ENCODE measurements around the gene NIFK.

NIFK gene

DNA sequence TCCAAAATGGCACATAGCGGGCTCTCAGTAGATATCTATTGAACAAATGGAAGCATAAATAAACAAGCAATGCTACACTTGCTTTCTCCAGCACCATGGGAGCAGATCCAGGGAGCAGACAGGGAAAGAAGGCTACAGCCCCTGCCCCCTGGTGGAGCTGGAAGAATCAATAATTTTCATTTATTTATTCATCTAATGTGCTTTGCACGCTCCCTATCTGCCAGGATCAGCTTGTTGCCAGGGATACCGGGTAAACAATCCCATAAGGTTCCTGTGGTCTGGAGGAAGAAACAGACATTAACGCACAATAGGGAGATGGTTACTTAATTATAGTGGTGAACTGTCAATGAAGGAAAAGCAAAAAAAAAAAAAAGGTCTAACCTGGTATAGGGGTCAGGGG lies 47.3 kb downstream of the NIFK start:
- H3K9ac ChIP-seq (ENCODE audit: low read depth, low read length) = no peak overlapping the region
- H3K9me3 ChIP-seq (ENCODE audit: insufficient read depth, low read length, severe bottlenecking) = no peaks in the 10 kb centered on the region
- H3K79me2 ChIP-seq (ENCODE audit: insufficient read depth, low read length) = no peaks in the 10 kb centered on the region
- no peaks in the 10 kb centered on the region for H3K36me3 ChIP-seq (ENCODE audit: insufficient read depth, low read length)
- DNase-seq (no peak), ATAC-seq (ENCODE audit: insufficient read depth, low read depth) (0 out of 3 replicates have a peak, but pooled peaks have one; percentile 5)
- no peak overlapping the region for H2AFZ ChIP-seq (ENCODE audit: low read depth, low read length)
- no peak overlapping the region for H3K27ac ChIP-seq (ENCODE audit: low read length)
- TF ChIP-seq, protein P1, sequence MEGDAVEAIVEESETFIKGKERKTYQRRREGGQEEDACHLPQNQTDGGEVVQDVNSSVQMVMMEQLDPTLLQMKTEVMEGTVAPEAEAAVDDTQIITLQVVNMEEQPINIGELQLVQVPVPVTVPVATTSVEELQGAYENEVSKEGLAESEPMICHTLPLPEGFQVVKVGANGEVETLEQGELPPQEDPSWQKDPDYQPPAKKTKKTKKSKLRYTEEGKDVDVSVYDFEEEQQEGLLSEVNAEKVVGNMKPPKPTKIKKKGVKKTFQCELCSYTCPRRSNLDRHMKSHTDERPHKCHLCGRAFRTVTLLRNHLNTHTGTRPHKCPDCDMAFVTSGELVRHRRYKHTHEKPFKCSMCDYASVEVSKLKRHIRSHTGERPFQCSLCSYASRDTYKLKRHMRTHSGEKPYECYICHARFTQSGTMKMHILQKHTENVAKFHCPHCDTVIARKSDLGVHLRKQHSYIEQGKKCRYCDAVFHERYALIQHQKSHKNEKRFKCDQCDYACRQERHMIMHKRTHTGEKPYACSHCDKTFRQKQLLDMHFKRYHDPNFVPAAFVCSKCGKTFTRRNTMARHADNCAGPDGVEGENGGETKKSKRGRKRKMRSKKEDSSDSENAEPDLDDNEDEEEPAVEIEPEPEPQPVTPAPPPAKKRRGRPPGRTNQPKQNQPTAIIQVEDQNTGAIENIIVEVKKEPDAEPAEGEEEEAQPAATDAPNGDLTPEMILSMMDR (IDR thresholded peaks at IDR 0.05; ENCODE audit: borderline replicate concordance, extremely low read depth, low read length, poor library complexity, severe bottlenecking) = peak; percentile 21
- TF ChIP-seq EZH2 (IDR thresholded peaks at IDR 0.05; ENCODE audit: borderline replicate concordance, low read depth, low read length, severe bottlenecking) = no peak
- no peaks in the 10 kb centered on the region for H4K20me1 ChIP-seq (ENCODE audit: insufficient read depth, low read length)
- H3K27me3 ChIP-seq (ENCODE audit: insufficient read depth, low read length, poor library complexity) = no peaks in the 10 kb centered on the region
- no peaks in the 10 kb centered on the region for H3K4me1 ChIP-seq (ENCODE audit: insufficient read depth, low read length)
- H3K4me3 ChIP-seq (ENCODE audit: low read depth in 1 of 2, low read length in 2 of 2) = no peak overlapping the region
- no peak overlapping the region for H3K4me2 ChIP-seq (ENCODE audit: insufficient read depth, low read length)

DNA sequence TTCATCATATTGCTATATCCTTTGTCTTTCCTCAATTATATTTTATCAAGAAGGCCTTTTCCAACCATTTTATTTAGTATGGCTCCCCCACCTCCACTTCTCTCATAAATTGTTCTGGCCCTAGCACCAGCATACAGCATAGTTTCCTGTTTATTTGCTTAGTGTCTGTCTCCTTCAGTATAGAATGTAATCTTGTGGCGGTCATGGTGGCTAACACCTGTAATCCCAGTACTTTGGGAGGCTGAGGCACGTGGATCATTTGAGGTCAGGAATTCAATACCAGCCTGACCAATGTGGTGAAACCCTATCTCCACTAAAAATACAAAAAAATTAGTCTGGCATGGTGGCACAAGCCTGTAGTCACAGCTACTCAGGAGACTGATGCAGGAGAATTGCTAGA lies 47.9 kb downstream of the NIFK start:
- Histone ChIP-seq H3K4me2 (ENCODE audit: insufficient read depth, low read length) (no peak overlapping the region), H2AFZ (ENCODE audit: low read depth, low read length) (no peak overlapping the region), H3K79me2 (ENCODE audit: insufficient read depth, low read length) (no peaks in the 10 kb centered on the region), H3K9me3 (ENCODE audit: insufficient read depth, low read length, severe bottlenecking) (peaks cover 2% of the 10 kb centered on the region), H3K36me3 (ENCODE audit: insufficient read depth, low read length) (no peaks in the 10 kb centered on the region), H3K9ac (ENCODE audit: low read depth, low read length) (no peak overlapping the region), H3K27ac (ENCODE audit: low read length) (no peak overlapping the region), H4K20me1 (ENCODE audit: insufficient read depth, low read length) (no peaks in the 10 kb centered on the region), H3K4me3 (ENCODE audit: low read depth in 1 of 2, low read length in 2 of 2) (no peak overlapping the region), H3K27me3 (ENCODE audit: insufficient read depth, low read length, poor library complexity) (no peaks in the 10 kb centered on the region), H3K4me1 (ENCODE audit: insufficient read depth, low read length) (no peaks in the 10 kb centered on the region)
- ATAC-seq (ENCODE audit: insufficient read depth, low read depth) (no peak), DNase-seq (no peak)
- TF ChIP-seq, protein P1 (IDR thresholded peaks at IDR 0.05; ENCODE audit: borderline replicate concordance, extremely low read depth, low read length, poor library complexity, severe bottlenecking) = no peak
- no peak for TF ChIP-seq EZH2 (IDR thresholded peaks at IDR 0.05; ENCODE audit: borderline replicate concordance, low read depth, low read length, severe bottlenecking)

DNA sequence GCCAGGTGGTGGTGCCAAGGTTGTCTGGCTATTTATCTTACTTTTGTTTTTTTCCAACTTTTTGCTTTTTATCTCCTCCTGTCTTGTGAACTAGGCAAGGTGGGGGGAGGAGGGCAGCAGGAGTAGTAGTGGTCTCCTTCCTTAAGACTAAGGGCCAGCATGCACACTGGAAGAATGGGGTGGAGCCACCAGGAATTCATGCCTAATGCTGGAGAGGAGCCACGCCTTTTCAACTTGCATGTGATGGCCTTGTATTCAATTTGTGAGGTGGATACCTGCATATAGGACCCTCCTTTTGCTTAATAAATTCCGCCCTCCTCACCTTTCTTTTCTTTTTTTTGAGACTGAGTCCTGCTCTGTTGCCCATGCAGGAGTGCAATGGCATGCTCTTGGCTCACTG lies 49.8 kb downstream of the NIFK start:
- ATAC-seq (ENCODE audit: insufficient read depth, low read depth) = no peak
- Histone ChIP-seq H2AFZ (ENCODE audit: low read depth, low read length) (no peak overlapping the region), H3K9me3 (ENCODE audit: insufficient read depth, low read length, severe bottlenecking) (peaks cover 18% of the 10 kb centered on the region), H3K4me2 (ENCODE audit: insufficient read depth, low read length) (no peak overlapping the region), H3K9ac (ENCODE audit: low read depth, low read length) (no peak overlapping the region), H3K4me3 (ENCODE audit: low read depth in 1 of 2, low read length in 2 of 2) (no peak overlapping the region), H3K27ac (ENCODE audit: low read length) (no peak overlapping the region), H3K4me1 (ENCODE audit: insufficient read depth, low read length) (no peaks in the 10 kb centered on the region), H3K79me2 (ENCODE audit: insufficient read depth, low read length) (no peaks in the 10 kb centered on the region), H4K20me1 (ENCODE audit: insufficient read depth, low read length) (no peaks in the 10 kb centered on the region), H3K27me3 (ENCODE audit: insufficient read depth, low read length, poor library complexity) (no peaks in the 10 kb centered on the region), H3K36me3 (ENCODE audit: insufficient read depth, low read length) (no peaks in the 10 kb centered on the region)
- DNase-seq = no peak
- TF ChIP-seq, protein P1 (IDR thresholded peaks at IDR 0.05; ENCODE audit: borderline replicate concordance, extremely low read depth, low read length, poor library complexity, severe bottlenecking) = no peak
- no peak for TF ChIP-seq EZH2 (IDR thresholded peaks at IDR 0.05; ENCODE audit: borderline replicate concordance, low read depth, low read length, severe bottlenecking)

DNA sequence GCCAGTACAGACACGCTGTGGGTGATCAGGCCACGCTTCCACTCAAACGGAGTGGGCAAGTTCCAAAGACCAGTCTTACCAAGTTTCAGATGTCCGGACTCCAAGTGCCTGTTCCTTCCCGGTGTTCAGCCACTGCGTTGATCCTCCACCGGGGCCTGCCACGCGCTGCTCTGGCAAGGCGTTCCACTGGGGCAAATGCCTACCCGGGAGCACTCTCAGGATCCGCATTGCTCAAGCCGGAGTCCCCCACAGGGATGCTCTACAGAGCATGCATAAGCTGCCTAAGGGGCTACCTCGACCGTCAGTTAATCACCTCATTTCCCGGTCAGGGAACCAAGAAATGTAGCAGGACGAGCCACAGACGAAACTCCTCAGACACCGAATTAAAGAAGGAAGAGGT lies 50.5 kb downstream of the NIFK start:
- Histone ChIP-seq H3K27ac (ENCODE audit: low read length) (no peak overlapping the region), H3K4me3 (ENCODE audit: low read depth in 1 of 2, low read length in 2 of 2) (no peak overlapping the region), H3K27me3 (ENCODE audit: insufficient read depth, low read length, poor library complexity) (no peaks in the 10 kb centered on the region), H4K20me1 (ENCODE audit: insufficient read depth, low read length) (no peaks in the 10 kb centered on the region), H3K79me2 (ENCODE audit: insufficient read depth, low read length) (no peaks in the 10 kb centered on the region), H3K36me3 (ENCODE audit: insufficient read depth, low read length) (no peaks in the 10 kb centered on the region), H2AFZ (ENCODE audit: low read depth, low read length) (no peak overlapping the region), H3K9ac (ENCODE audit: low read depth, low read length) (no peak overlapping the region), H3K4me2 (ENCODE audit: insufficient read depth, low read length) (no peak overlapping the region), H3K4me1 (ENCODE audit: insufficient read depth, low read length) (no peaks in the 10 kb centered on the region), H3K9me3 (ENCODE audit: insufficient read depth, low read length, severe bottlenecking) (peaks cover 21% of the 10 kb centered on the region)
- no peak for ATAC-seq (ENCODE audit: insufficient read depth, low read depth)
- DNase-seq = no peak
- TF ChIP-seq, protein P1 (IDR thresholded peaks at IDR 0.05; ENCODE audit: borderline replicate concordance, extremely low read depth, low read length, poor library complexity, severe bottlenecking) = no peak
- no peak for TF ChIP-seq EZH2 (IDR thresholded peaks at IDR 0.05; ENCODE audit: borderline replicate concordance, low read depth, low read length, severe bottlenecking)
